ENCODE results near the gene ADM2.
A peak's percentile ranks its signal among the peaks of the same experiment; 100 is the strongest.

The ADM2 gene

DNA sequence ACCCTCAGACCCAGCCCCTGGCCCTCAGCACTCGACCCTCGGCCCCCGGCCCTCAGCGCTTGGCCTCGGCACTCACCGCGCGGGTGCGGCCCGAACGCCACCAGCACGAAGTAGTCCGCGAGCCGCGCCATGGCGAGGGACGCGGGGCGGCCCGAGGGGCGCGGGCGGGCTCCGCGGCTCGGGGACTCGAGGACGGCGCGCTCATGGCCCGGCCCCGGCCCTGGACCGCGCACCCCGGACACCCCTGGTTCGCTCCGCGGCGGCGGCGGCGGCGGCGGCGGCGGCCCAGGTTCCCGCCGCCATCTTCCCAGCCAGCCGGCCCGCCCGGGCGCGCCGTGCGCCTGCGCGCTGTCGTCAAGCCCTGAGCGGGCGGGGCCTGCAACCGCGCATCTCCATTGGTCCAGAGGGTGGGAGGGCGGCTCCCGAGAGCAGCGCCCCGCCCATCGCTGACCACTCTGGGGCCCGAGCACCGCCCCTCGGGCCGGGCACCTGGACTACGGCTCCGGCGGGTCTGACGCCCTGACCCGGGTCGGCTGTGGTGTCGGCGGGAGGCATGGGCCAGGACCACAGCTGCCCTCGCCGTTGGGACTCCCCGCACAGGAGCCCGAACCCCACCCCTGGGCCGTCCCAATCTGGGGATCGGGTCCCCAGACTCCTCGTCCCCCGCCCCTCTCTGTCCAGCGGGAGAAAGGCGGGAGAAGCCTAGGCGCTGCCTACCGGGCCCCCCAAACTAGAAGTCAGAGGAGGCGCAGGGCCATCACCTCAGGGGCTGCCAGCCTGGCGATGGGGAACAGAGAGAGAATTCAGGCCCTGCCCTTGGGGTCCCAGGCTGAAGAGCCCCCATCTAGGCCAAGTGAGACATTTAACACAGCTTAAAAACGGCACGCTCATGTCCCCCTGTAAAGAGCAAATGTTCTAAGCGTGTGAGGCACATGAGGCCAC is 6.4 kb upstream of the ADM2 start, which contains the start of gene SBF1:
Gene SBF1, minus strand, starts transcription at position 326 of the 942 bp plus-strand sequence. Its CDS starts 195 bp downstream, at position 131.
- Mint-ChIP-seq H3K27ac (ENCODE audit: low read depth) (peak within 1 kb of the TSS; percentile 88), H3K36me3 (ENCODE audit: insufficient read depth) (peaks cover 16% of the 10 kb centered on the region), H3K4me1 (peaks cover 48% of the 10 kb centered on the region), H3K9me3 (no peaks in the 10 kb centered on the region), H3K4me3 (peak within 1 kb of the TSS; percentile 91), H3K27me3 (no peaks in the 10 kb centered on the region)
- DNase-seq (ENCODE audit: low spot score in 2 of 2) (peak; percentile 76 to 77), ATAC-seq (replicated peaks; ENCODE audit: extremely low read depth, poor library complexity, severe bottlenecking) (peak; percentile 55)

DNA sequence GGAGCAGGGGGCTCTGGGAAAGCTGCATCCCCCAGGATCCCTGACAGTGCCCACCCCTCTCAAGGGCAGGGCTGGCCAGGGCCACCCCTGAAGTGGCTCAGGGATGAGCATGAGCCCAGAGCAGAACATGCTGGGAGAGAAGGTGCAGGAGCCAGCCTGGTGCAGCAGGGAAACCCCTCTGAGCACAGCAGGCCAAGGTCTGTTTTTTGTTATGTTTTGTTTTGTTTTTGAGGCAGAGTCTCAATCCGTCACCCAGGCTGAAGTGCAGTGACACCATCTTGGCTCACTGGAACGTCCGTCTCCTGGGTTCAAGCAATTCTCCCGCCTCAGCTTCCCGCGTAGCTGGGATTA is 5.7 kb upstream of the ADM2 start:
- Mint-ChIP-seq H3K4me1 (peaks cover 41% of the 10 kb centered on the region), H3K27me3 (no peaks in the 10 kb centered on the region), H3K27ac (ENCODE audit: low read depth) (peak overlapping the region; percentile 41), H3K36me3 (ENCODE audit: insufficient read depth) (peaks cover 12% of the 10 kb centered on the region), H3K4me3 (peak overlapping the region; percentile 68), H3K9me3 (no peaks in the 10 kb centered on the region)
- no peak for ATAC-seq (replicated peaks; ENCODE audit: extremely low read depth, poor library complexity, severe bottlenecking)
- DNase-seq (ENCODE audit: low spot score in 2 of 2), result no peak

DNA sequence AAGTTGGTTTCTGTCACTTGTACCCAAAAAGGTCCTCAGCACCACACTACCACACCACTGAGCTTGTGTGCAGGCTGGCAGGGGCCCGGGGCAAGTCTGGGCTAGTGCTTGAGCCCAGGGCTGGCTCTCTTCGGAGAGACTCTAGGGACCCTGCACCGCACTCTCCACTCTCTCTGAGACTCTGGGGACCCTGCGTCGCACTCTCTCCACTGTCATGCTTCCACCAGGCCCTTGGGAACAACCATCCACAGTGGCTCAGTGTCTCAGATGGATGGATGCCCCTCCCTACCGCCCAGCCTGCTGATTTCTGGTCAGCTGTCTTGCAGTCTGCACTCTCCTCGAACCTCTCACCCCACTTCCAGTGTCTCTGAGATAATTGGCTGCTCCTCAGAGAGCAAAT is 4.5 kb upstream of the ADM2 start:
- H3K27me3 Mint-ChIP-seq, result no peaks in the 10 kb centered on the region
- H3K9me3 Mint-ChIP-seq, result no peaks in the 10 kb centered on the region
- no peak for ATAC-seq (replicated peaks; ENCODE audit: extremely low read depth, poor library complexity, severe bottlenecking)
- DNase-seq (ENCODE audit: low spot score in 2 of 2), result no peak
- peaks cover 10% of the 10 kb centered on the region for H3K36me3 Mint-ChIP-seq (ENCODE audit: insufficient read depth)
- peak overlapping the region; percentile 68 for H3K4me3 Mint-ChIP-seq
- H3K27ac Mint-ChIP-seq (ENCODE audit: low read depth), result peak overlapping the region; percentile 32
- H3K4me1 Mint-ChIP-seq, result peaks cover 31% of the 10 kb centered on the region

DNA sequence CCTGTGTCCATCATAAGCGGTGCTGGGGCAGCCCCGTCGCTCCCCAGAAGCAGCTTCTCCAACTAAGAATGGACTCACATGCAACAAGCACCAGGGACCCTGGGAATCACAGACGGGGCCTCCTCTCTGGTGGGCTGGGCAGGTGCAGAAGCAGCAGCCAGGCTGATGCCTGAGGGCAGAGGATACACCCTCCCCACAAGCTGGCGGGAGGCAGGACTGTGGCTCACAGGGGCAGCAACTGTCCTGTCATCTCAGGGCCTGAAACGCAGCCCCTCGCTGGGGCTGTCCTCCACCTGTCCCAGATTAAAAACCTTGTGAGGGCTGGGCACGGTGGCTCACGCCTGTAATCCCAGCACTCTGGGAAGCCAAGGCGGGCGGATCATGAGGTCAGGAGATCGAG is 3.4 kb upstream of the ADM2 start:
- peaks cover 10% of the 10 kb centered on the region for H3K36me3 Mint-ChIP-seq (ENCODE audit: insufficient read depth)
- DNase-seq (ENCODE audit: low spot score in 2 of 2) (no peak), ATAC-seq (replicated peaks; ENCODE audit: extremely low read depth, poor library complexity, severe bottlenecking) (no peak)
- H3K4me1 Mint-ChIP-seq, result peaks cover 20% of the 10 kb centered on the region
- no peaks in the 10 kb centered on the region for H3K27me3 Mint-ChIP-seq
- peak overlapping the region; percentile 55 for H3K27ac Mint-ChIP-seq (ENCODE audit: low read depth)
- no peaks in the 10 kb centered on the region for H3K9me3 Mint-ChIP-seq
- H3K4me3 Mint-ChIP-seq, result no peak overlapping the region

DNA sequence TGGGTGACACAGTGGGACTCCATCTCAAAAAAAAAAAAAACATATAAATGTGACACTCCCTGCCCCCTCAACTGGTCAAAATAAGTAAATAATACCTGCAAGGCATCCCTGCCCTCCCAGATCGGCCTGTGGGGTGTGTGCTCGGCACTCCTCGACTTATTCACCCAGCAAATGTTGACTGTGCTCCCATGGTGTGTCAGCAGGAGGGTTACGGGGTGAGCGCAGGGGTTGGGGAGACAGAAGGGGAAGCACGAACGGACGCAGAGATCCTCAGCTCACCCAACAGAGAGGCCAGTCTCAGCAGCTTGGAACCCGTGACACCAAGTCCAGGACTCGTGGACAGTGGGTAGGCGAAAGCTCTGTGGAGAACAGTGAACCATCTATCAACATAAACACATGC is 1.6 kb upstream of the ADM2 start:
- peaks cover 6% of the 10 kb centered on the region for H3K4me1 Mint-ChIP-seq
- peak overlapping the region; percentile 71 for H3K4me3 Mint-ChIP-seq
- no peak for ATAC-seq (replicated peaks; ENCODE audit: extremely low read depth, poor library complexity, severe bottlenecking)
- no peaks in the 10 kb centered on the region for H3K27me3 Mint-ChIP-seq
- no peak overlapping the region for H3K27ac Mint-ChIP-seq (ENCODE audit: low read depth)
- H3K9me3 Mint-ChIP-seq, result no peaks in the 10 kb centered on the region
- DNase-seq (ENCODE audit: low spot score in 2 of 2), result no peak
- H3K36me3 Mint-ChIP-seq (ENCODE audit: insufficient read depth), result peaks cover 1% of the 10 kb centered on the region

DNA sequence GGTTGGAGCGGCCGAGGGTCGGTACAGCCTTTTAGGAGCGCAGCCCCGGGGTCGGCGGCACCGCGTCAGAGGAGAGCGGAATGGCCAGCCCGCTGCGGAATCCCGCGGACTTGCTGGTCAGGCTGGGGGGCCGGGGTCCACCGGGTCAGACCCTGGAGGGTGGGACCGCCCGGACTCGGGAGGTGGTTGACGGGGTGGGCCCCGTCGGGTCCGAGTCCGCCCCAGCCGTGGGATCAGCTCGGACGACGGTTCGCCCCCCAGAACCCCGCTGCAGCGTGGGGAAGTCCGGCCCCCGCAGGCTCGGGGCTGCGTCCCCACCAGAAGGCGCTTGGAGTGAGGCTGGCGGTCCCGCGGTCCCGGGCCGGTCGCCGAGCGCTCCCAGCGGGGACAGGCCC is 301 bp upstream of the ADM2 start:
- H3K36me3 Mint-ChIP-seq (ENCODE audit: insufficient read depth), result peaks cover 1% of the 10 kb centered on the region
- no peak for DNase-seq (ENCODE audit: low spot score in 2 of 2)
- H3K4me3 Mint-ChIP-seq, result peak overlapping the region; percentile 71
- peaks cover 7% of the 10 kb centered on the region for H3K27me3 Mint-ChIP-seq
- H3K4me1 Mint-ChIP-seq, result no peaks in the 10 kb centered on the region
- H3K9me3 Mint-ChIP-seq, result no peaks in the 10 kb centered on the region
- no peak for ATAC-seq (replicated peaks; ENCODE audit: extremely low read depth, poor library complexity, severe bottlenecking)
- H3K27ac Mint-ChIP-seq (ENCODE audit: low read depth), result no peak overlapping the region

DNA sequence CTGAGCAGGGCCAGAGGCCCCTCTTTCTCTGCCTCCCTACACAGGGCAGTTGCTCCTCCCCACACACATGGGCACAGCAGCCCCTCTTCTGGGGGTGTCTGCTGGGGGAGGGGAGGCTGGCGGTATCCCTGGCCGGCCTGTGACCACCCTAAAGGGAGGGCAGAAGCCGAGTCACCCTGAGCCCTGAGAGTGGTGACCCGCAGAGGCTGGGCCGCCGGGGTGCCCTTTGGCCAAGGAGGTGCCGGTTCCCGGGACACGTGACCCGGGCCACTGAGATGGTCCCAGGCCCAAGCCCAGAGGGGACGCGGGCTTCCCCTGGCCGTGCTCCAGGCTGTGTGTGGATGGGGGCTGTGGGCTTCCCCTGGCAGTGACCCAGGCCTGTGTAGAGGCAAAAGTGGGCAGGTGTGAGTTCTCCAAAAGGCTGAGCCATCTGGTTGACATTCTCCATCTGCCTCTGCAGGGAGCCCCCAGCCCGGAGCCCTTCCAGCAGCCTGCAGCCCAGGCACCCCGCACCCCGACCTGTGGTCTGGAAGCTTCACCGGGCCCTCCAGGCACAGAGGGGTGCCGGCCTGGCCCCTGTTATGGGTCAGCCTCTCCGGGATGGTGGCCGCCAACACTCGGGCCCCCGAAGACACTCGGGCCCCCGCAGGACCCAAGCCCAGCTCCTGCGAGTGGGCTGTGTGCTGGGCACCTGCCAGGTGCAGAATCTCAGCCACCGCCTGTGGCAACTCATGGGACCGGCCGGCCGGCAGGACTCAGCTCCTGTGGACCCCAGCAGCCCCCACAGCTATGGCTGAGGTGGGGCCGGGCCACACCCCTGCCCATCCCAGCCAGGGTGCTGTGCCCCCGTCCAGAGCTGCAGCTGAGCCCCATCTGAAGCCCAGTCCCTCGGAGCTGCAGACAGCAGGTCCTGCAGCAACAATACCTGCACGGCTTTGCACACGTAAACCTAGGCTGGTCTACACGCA is 1.0 kb downstream of the ADM2 start:
- H3K36me3 Mint-ChIP-seq (ENCODE audit: insufficient read depth), result peaks cover 1% of the 10 kb centered on the region
- H3K9me3 Mint-ChIP-seq, result no peaks in the 10 kb centered on the region
- no peak for ATAC-seq (replicated peaks; ENCODE audit: extremely low read depth, poor library complexity, severe bottlenecking)
- peak overlapping the region; percentile 69 for H3K4me3 Mint-ChIP-seq
- peaks cover 14% of the 10 kb centered on the region for H3K27me3 Mint-ChIP-seq
- no peaks in the 10 kb centered on the region for H3K4me1 Mint-ChIP-seq
- no peak overlapping the region for H3K27ac Mint-ChIP-seq (ENCODE audit: low read depth)
- no peak for DNase-seq (ENCODE audit: low spot score in 2 of 2)

DNA sequence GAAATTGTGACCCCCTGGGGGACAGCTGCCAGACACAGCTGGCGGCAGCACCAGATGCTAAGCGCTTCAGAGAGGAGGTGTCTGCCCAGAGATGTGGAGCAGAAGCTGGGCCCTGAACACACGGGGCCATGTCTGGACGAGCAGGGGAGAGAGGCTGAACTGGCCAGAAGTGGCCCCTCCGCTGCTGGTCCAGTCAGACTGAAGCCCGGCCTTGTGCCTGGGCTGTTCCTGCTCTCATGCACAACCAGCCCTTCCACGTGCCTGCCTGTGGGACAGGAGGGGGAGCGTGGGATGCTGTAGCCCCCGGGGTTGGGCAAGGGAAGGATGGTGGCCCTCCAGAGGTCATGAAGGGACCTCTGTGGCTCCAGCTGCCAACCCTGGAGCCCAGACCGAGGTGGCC is 1.8 kb downstream of the ADM2 start:
- no peaks in the 10 kb centered on the region for H3K9me3 Mint-ChIP-seq
- peak overlapping the region; percentile 11 for H3K4me3 Mint-ChIP-seq
- H3K36me3 Mint-ChIP-seq (ENCODE audit: insufficient read depth), result peaks cover 1% of the 10 kb centered on the region
- peaks cover 14% of the 10 kb centered on the region for H3K27me3 Mint-ChIP-seq
- DNase-seq (ENCODE audit: low spot score in 2 of 2) (no peak), ATAC-seq (replicated peaks; ENCODE audit: extremely low read depth, poor library complexity, severe bottlenecking) (no peak)
- no peaks in the 10 kb centered on the region for H3K4me1 Mint-ChIP-seq
- H3K27ac Mint-ChIP-seq (ENCODE audit: low read depth), result no peak overlapping the region

DNA sequence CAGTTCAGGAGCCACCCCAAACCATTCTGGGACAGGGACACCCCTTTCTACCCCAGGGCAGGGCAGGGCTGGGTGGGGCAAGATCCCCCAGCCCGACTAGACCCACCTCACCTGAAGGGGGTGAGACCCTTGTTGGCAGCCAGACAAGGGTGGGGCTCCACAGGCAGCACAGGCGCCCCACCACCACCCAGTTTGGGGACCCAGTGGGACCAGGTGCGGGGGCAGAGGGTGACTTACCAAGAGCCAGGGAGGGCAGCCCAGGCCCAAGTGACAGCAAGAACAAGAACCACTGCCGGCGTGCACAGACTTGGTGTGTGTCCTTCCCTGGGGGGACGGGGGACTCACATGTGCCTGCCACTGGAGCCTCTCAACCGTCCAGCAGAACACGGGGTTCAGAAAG is 2.2 kb downstream of the ADM2 start:
- ATAC-seq (replicated peaks; ENCODE audit: extremely low read depth, poor library complexity, severe bottlenecking), result no peak
- no peak for DNase-seq (ENCODE audit: low spot score in 2 of 2)
- H3K36me3 Mint-ChIP-seq (ENCODE audit: insufficient read depth), result peaks cover 1% of the 10 kb centered on the region
- H3K9me3 Mint-ChIP-seq, result no peaks in the 10 kb centered on the region
- no peak overlapping the region for H3K27ac Mint-ChIP-seq (ENCODE audit: low read depth)
- H3K4me3 Mint-ChIP-seq, result no peak overlapping the region
- H3K27me3 Mint-ChIP-seq, result peaks cover 14% of the 10 kb centered on the region
- H3K4me1 Mint-ChIP-seq, result no peaks in the 10 kb centered on the region

DNA sequence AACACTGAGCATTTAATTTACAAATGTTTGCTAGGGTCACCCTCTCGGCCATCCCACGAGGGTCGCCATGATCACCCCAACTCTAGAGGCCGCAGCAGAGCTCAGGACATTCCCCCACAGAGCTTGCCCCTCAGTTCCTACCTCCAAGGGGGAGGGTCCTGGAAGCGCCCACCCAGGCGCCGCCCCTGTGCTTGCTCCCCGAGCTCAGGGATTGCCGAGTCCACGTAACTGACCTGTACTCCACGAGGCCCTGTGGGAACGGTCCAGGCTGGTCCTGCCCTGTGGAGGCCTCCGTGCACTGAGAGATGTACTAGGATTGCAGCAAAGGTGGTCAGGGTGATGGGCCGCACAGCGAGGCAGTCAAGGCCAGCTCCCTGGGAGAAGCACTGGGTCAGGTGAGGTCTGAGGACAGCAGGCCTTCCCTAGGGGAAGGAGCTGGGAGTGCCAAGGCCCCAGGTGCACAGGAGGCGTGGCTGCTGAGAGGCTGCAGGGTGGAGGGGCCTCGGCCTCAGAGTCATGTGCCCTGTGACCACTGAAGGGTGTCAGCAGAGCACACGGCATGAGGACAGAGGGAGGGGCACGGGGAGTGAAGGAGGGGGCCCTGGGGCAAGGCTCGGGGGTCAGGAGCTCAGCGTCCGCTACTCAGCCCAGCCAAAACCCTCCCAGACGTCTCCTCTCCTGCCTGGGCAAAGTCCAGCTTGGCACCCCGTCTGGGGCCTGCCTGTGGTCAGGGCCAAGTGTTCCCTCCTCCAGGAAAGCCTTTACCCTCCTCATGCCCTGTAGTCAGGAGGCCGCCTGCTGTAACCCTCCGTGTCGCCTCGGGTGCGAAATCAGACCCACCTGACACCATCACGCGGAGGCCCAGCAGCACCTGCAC is 2.9 kb downstream of the ADM2 start:
- no peaks in the 10 kb centered on the region for H3K4me1 Mint-ChIP-seq
- no peak overlapping the region for H3K4me3 Mint-ChIP-seq
- H3K27me3 Mint-ChIP-seq, result peaks cover 14% of the 10 kb centered on the region
- ATAC-seq (replicated peaks; ENCODE audit: extremely low read depth, poor library complexity, severe bottlenecking), result no peak
- H3K27ac Mint-ChIP-seq (ENCODE audit: low read depth), result no peak overlapping the region
- H3K9me3 Mint-ChIP-seq, result no peaks in the 10 kb centered on the region
- no peak for DNase-seq (ENCODE audit: low spot score in 2 of 2)
- H3K36me3 Mint-ChIP-seq (ENCODE audit: insufficient read depth), result peaks cover 1% of the 10 kb centered on the region

DNA sequence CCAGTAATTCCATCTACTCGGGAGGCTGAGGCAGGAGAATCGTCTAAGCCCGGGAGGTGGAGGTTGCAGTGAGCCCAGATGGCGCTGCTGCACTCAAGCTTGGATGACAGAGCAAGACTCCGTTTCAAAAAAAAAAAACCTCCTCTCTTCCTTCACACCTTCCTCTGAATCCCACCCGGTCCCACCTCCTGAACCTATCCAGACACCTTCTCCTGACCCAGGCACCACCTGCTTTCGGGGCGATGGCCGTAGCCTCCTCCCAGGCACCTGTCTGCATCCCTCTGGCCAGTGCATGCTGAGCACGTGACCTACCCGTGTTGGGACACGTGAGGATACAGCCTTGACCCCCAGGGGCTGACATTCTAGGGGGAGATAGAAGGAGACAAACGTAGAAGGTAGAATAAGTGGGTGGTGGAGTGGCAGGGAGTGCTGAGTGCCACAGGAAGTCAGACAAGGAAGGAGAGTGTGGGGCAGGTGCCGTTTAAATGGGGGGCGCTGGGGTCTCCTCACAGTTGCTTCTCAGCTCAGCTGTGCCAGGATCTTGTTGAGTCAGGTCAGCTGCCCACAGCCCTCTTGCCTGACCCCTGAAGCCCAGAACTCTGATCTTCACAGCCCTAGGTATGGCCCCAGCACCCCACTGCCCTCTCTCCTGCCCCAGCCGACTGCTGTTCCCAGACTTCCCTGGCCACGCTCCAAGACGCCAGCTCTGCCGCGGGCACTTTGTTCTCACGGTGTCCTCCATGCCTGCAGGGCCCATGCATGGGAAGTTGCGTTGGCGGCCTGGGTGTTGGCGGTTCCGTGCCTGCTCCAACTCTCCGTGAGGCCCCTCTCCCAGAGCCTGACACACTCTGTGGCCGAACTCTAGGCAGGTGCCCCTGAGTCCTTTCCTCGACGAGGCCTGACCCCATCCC is 4.1 kb downstream of the ADM2 start:
- DNase-seq (ENCODE audit: low spot score in 2 of 2) (no peak), ATAC-seq (replicated peaks; ENCODE audit: extremely low read depth, poor library complexity, severe bottlenecking) (no peak)
- H3K27ac Mint-ChIP-seq (ENCODE audit: low read depth), result no peak overlapping the region
- H3K4me1 Mint-ChIP-seq, result no peaks in the 10 kb centered on the region
- peaks cover 1% of the 10 kb centered on the region for H3K36me3 Mint-ChIP-seq (ENCODE audit: insufficient read depth)
- peaks cover 14% of the 10 kb centered on the region for H3K27me3 Mint-ChIP-seq
- no peak overlapping the region for H3K4me3 Mint-ChIP-seq
- no peaks in the 10 kb centered on the region for H3K9me3 Mint-ChIP-seq
